GM23248 (cell line): ENCODE data around the gene ASPSCR1. TPM values are rescaled to one million over a fixed set of nuclear protein-coding genes. Genes with fewer than 3 reads are reported as not detected.
A peak's percentile ranks its signal among the peaks of the same experiment; 100 is the strongest.

Experiments used
- DNase-seq: peaks from one replicate; pipeline ENCODE4 v3.0.0-alpha.2; 2015
- H2AFZ ChIP-seq: fragments of 200-600 bp; sonication (generic); 2 replicates; pipeline ENCODE4 v1.6.1; 2016; ENCODE audit warnings: antibody characterized with exemption
- H3F3A ChIP-seq: fragments of 200-600 bp; sonication (generic); 2 replicates; pipeline ENCODE4 v1.6.1; 2016; ENCODE audit warnings: mild to moderate bottlenecking, antibody characterized with exemption, mixed run types; ENCODE audit not compliant: insufficient read depth
- H3K27ac ChIP-seq: fragments of 200-600 bp; sonication (generic); 2 replicates; pipeline ENCODE4 v1.5.1; 2016; ENCODE audit warnings: mild to moderate bottlenecking
- H3K27me3 ChIP-seq: fragments of 200-600 bp; sonication (generic); replicated peaks from 2 replicates; pipeline ENCODE4 v1.6.1; 2016; ENCODE audit warnings: mild to moderate bottlenecking; ENCODE audit not compliant: insufficient read depth
- H3K36me3 ChIP-seq: fragments of 200-600 bp; sonication (generic); 2 replicates; pipeline ENCODE4 v1.6.1; 2016; ENCODE audit warnings: low read depth, mild to moderate bottlenecking
- H3K4me1 ChIP-seq: fragments of 200-600 bp; sonication (generic); 2 replicates; pipeline ENCODE4 v1.6.1; 2016; ENCODE audit warnings: mild to moderate bottlenecking; ENCODE audit not compliant: insufficient read depth
- H3K4me2 ChIP-seq: fragments of 200-600 bp; sonication (generic); one replicate; pipeline ENCODE4 v1.6.1; 2016; ENCODE audit warnings: mild to moderate bottlenecking; ENCODE audit not compliant: unreplicated experiment
- H3K4me3 ChIP-seq: fragments of 200-600 bp; sonication (generic); 2 replicates; pipeline ENCODE4 v1.5.1; 2016; ENCODE audit warnings: mild to moderate bottlenecking
- H3K79me2 ChIP-seq: fragments of 200-600 bp; sonication (generic); 2 replicates; pipeline ENCODE4 v1.6.1; 2016; ENCODE audit warnings: mild to moderate bottlenecking; ENCODE audit not compliant: insufficient read depth
- H3K9ac ChIP-seq: fragments of 200-600 bp; sonication (generic); 2 replicates; pipeline ENCODE4 v1.6.1; 2016; ENCODE audit warnings: mild to moderate bottlenecking
- H3K9me2 ChIP-seq: fragments of 200-600 bp; sonication (generic); 2 replicates; pipeline ENCODE4 v1.6.1; 2016; ENCODE audit warnings: mixed run types, mild to moderate bottlenecking, moderate library complexity; ENCODE audit not compliant: insufficient read depth
- H3K9me3 ChIP-seq: fragments of 200-600 bp; sonication (generic); one replicate; pipeline ENCODE4 v1.6.1; 2017; ENCODE audit warnings: low read depth
- H4K20me1 ChIP-seq: fragments of 200-600 bp; sonication (generic); 2 replicates; pipeline ENCODE4 v1.6.0; 2016; ENCODE audit not compliant: insufficient read depth
- EZH2 ChIP-seq: fragments of 200-600 bp; sonication (generic); IDR thresholded peaks from 2 replicates; pipeline ENCODE4 v1.6.1; 2018; ENCODE audit warnings: antibody characterized with exemption, mild to moderate bottlenecking; ENCODE audit not compliant: insufficient read depth, poor library complexity, severe bottlenecking
- EZH2phosphoT487 ChIP-seq: fragments of 200-600 bp; sonication (generic); IDR thresholded peaks from 2 replicates; pipeline ENCODE4 v1.6.1; 2018; ENCODE audit warnings: antibody characterized with exemption, moderate library complexity, mild to moderate bottlenecking, low read depth; ENCODE audit not compliant: insufficient read depth
- WGBS, 2 experiments: methylation state at CpG; one replicate each; pipeline ENCODE4 v1.1.6; 2015 to 2017; ENCODE audit warnings: low lambda C conversion rate in 2 of 2, low coverage in 1 of 2; ENCODE audit errors: missing lambda C conversion rate in 2 of 2; 5-methylcytosine and 5-hydroxymethylcytosine counted together
- in situ Hi-C: fragments of 300-500 bp; cut with MboI; formaldehyde crosslinking; loops from 2 replicates; pipeline ENCODE4 v1.15.0; 2020
- polyA plus RNA-seq: library from polyadenylated mRNA; unstranded; fragments of >200 nt; fragmentation: Nextera tagmentation; extraction: Ambion mirVana; gene quantifications from 2 replicates; pipeline ENCODE4 v1.2.1, GENCODE V29; 2016
- total RNA-seq: library from RNA; depleted of rRNA; stranded (reverse); fragments of >200 nt; shearing (Covaris generic); gene quantifications from 2 replicates; pipeline ENCODE4 v1.2.3, GENCODE V29; 2014

The ASPSCR1 gene
- total and polyA plus RNA-seq, 2 experiments from 2014 or later: 20.6 to 23.5 TPM

DNA sequence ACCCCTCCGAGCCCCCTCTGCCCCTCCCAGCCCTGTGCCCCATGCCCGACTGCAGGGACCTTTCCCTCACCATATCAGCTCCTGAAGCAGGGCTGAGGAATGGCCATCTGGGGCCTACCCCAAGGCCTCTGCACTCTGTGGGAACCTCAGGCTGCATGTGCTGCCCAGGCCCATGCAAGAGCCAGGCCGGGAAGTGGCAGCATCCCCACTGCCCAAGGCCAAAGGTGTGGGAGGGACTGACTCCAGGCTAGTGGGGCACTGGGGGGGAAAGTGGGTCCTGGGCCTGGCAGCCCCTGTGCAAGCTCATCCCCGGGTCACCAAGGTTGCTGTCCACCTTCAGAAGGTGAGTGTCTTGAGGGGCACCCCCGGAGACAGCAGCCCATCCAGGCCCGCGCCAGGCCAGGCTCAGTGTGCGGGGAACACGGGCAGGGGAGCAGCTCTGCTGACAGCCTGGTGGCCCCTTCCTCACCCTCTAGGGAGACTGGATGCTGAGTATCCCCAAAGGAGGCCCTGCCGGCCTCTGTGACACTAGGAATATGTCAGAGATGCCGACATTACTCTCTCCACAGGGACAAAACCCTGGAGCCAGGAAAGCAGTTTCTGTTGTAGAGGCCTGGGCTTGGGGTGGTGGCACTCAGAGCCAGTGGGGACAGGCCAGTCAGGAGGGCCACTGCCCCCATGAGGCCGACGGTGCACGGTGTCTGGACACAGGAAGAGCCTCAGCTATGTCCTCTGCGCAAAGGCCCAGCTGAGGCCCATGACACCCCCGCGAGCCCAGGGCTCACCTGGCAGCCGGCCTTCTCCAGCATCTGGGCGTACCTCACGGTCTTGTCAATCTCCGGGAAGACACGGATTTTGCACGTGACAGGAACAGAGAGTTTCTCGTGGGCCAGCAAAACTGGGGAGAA, 84.9 kb downstream of the ASPSCR1 start:
- H3K36me3 ChIP-seq: no peaks in the 10 kb centered on the region
- no peak overlapping the region for H3K27ac ChIP-seq
- H3K27me3 ChIP-seq: no peaks in the 10 kb centered on the region
- peaks cover 38% of the 10 kb centered on the region for H3K79me2 ChIP-seq
- H3K4me2 ChIP-seq: no peak overlapping the region
- H2AFZ ChIP-seq: no peak overlapping the region
- no peak overlapping the region for H3K9ac ChIP-seq
- DNase-seq: no peak
- H4K20me1 ChIP-seq: no peaks in the 10 kb centered on the region
- H3K4me1 ChIP-seq: peaks cover 3% of the 10 kb centered on the region; the same call in 1 of the 2 replicates
- H3F3A ChIP-seq: no peaks in the 10 kb centered on the region
- in situ Hi-C loops: no loop called here
- 81 to 86% methylated on average over 23 to 24 of the region's 24 CpGs for WGBS, 2 experiments
- no peaks in the 10 kb centered on the region for H3K9me2 ChIP-seq
- no peak overlapping the region for H3K4me3 ChIP-seq
- H3K9me3 ChIP-seq: no peaks in the 10 kb centered on the region
- TF ChIP-seq EZH2phosphoT487: no peak
- no peak for TF ChIP-seq EZH2

DNA sequence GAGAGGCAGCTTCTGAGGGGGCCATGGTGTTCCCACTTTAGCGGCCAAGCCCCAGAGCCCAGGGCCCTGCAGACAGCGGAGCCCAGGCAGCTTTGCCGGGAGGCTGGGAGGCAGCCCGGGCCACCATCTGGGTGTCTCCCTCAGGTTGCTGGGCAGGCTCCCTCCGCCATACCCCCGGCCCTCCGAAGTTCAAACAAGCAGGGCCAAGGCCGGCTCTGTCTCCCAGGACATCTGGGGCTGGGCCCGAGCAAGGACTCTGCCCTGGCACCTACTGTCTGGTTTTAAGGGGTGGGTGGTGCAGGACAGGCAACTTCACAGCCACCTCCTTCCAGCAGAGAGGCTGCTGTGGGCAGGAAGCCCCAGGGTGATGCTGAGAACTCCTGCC, 85.5 kb downstream of the ASPSCR1 start:
- WGBS, 2 experiments: 88 to 92% methylated on average over 9 of the region's 9 CpGs
- Histone ChIP-seq H2AFZ (no peak overlapping the region), H3K9me3 (no peaks in the 10 kb centered on the region), H3K79me2 (peaks cover 38% of the 10 kb centered on the region), H3F3A (no peaks in the 10 kb centered on the region), H4K20me1 (no peaks in the 10 kb centered on the region), H3K9me2 (no peaks in the 10 kb centered on the region), H3K36me3 (no peaks in the 10 kb centered on the region), H3K27ac (no peak overlapping the region), H3K4me3 (no peak overlapping the region), H3K4me1 (peaks cover 3% of the 10 kb centered on the region; the same call in 1 of the 2 replicates), H3K9ac (no peak overlapping the region), H3K27me3 (no peaks in the 10 kb centered on the region), H3K4me2 (no peak overlapping the region)
- no peak for DNase-seq
- in situ Hi-C loops: no loop called here
- TF ChIP-seq EZH2phosphoT487 (no peak), EZH2 (no peak)

DNA sequence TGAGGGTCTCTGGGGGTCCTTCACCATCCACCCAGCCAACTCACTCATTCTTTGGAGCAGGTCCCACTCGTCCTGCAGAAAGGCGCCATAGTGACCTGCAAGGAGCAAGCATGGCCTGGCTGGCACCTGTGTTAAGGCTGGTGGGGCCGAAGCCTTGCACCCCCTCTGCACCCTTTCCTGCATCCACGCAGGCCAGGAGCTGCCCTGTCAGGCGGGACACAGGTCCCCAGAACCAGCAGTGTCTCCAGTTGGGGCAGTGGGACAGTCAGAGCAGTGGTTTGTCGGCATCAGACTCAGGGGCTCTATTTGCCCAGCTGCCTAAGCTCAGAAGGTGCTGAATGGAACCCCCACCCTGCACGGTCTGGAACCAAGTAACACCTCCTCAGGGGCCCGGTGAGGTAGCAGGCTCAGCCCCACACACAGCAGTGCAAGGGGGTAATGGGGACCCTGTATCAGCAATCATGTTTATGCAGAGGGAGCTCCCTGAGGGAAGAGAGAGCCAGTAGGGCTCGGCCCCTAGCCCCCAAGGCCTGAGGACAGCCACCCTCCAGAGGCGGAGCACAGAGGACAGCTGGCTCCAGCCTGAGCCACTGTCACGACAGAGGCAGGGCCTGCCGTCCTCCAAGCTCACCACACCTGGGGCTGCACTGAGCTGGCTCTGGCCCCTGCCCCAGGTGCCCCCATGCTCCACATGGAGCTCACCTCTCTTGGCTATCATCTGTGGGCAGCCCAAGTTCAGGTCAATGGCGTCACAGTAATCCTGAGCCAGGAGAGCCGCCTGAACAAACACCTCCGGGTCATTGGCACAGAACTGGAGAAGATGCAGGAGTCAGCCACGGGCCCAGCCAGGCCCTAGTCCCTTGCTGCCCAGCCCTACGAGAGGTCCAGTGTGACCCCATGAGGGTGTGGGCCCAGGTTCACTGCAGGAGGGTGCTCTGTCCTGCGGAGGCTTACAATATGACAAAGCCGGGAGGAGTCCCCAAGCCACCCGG, 86.3 kb downstream of the ASPSCR1 start:
- no peaks in the 10 kb centered on the region for H3K27me3 ChIP-seq

More for the DNA sequence above, 86.3 kb downstream of the ASPSCR1 start:
- Histone ChIP-seq H3K9me3 (no peaks in the 10 kb centered on the region), H3K9me2 (no peaks in the 10 kb centered on the region), H3K36me3 (no peaks in the 10 kb centered on the region), H3K79me2 (peaks cover 38% of the 10 kb centered on the region), H4K20me1 (no peaks in the 10 kb centered on the region), H2AFZ (no peak overlapping the region), H3K27ac (no peak overlapping the region), H3K4me1 (peaks cover 3% of the 10 kb centered on the region; the same call in 1 of the 2 replicates), H3K4me2 (peak overlapping the region; percentile 72), H3K4me3 (peak overlapping the region; percentile 96), H3K9ac (peak overlapping the region; percentile 89), H3F3A (no peaks in the 10 kb centered on the region)
- in situ Hi-C loops: no loop called here
- 81 to 82% methylated on average over 20 of the region's 20 CpGs for WGBS, 2 experiments
- TF ChIP-seq EZH2: no peak
- no peak for TF ChIP-seq EZH2phosphoT487
- DNase-seq: no peak
